ENCODE measurements around the gene BTD. TPM values are rescaled to one million over a fixed set of nuclear protein-coding genes. Genes with fewer than 3 reads are reported as not detected.

BTD gene
- total and polyA plus RNA-seq, 4 donors: 45.8 to 78.1 (median 47.8) TPM

DNA sequence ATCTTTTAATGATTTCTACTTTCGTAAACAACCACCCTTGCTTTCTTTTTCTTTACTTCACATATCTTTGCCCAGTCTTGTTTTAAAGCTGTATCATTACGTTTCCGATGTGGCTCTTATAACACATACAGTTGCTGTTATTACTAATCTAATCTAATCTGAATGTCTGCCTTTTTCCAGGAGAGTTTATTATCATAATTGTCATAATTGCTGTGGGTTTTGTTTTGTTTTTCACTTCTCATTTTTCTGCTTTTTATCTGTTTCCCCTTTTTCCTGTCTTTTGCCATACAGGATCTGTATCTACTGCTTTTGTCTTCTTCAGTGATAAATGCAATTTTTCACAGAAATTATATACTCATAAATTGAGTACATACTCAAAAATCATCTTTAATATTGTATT lies 25.1 kb upstream of the BTD start:
- TF ChIP-seq RXRA (IDR thresholded peaks at IDR 0.05): no peak
- no peak for TF ChIP-seq RAD21 (IDR thresholded peaks at IDR 0.05)
- TF ChIP-seq, protein P1, sequence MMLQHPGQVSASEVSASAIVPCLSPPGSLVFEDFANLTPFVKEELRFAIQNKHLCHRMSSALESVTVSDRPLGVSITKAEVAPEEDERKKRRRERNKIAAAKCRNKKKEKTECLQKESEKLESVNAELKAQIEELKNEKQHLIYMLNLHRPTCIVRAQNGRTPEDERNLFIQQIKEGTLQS (IDR thresholded peaks at IDR 0.05): no peak
- TF ChIP-seq HNF4A (conservative IDR thresholded peaks at IDR 0.05): no peak
- TF ChIP-seq NR2F2 (IDR thresholded peaks at IDR 0.05): no peak
- no peak for TF ChIP-seq SP1 (IDR thresholded peaks at IDR 0.05)
- TF ChIP-seq, protein P2, sequence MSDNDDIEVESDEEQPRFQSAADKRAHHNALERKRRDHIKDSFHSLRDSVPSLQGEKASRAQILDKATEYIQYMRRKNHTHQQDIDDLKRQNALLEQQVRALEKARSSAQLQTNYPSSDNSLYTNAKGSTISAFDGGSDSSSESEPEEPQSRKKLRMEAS (IDR thresholded peaks at IDR 0.05): no peak
- no peak for TF ChIP-seq JUND (IDR thresholded peaks at IDR 0.05)
- TF ChIP-seq TAF1 (conservative IDR thresholded peaks at IDR 0.05): no peak
- TF ChIP-seq EGR1 (IDR thresholded peaks at IDR 0.05; ENCODE audit: low read depth in 2 of 2): no peak
- TF ChIP-seq, protein P3, sequence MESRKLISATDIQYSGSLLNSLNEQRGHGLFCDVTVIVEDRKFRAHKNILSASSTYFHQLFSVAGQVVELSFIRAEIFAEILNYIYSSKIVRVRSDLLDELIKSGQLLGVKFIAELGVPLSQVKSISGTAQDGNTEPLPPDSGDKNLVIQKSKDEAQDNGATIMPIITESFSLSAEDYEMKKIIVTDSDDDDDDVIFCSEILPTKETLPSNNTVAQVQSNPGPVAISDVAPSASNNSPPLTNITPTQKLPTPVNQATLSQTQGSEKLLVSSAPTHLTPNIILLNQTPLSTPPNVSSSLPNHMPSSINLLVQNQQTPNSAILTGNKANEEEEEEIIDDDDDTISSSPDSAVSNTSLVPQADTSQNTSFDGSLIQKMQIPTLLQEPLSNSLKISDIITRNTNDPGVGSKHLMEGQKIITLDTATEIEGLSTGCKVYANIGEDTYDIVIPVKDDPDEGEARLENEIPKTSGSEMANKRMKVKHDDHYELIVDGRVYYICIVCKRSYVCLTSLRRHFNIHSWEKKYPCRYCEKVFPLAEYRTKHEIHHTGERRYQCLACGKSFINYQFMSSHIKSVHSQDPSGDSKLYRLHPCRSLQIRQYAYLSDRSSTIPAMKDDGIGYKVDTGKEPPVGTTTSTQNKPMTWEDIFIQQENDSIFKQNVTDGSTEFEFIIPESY (IDR thresholded peaks at IDR 0.05): no peak
- TF ChIP-seq, protein P4, sequence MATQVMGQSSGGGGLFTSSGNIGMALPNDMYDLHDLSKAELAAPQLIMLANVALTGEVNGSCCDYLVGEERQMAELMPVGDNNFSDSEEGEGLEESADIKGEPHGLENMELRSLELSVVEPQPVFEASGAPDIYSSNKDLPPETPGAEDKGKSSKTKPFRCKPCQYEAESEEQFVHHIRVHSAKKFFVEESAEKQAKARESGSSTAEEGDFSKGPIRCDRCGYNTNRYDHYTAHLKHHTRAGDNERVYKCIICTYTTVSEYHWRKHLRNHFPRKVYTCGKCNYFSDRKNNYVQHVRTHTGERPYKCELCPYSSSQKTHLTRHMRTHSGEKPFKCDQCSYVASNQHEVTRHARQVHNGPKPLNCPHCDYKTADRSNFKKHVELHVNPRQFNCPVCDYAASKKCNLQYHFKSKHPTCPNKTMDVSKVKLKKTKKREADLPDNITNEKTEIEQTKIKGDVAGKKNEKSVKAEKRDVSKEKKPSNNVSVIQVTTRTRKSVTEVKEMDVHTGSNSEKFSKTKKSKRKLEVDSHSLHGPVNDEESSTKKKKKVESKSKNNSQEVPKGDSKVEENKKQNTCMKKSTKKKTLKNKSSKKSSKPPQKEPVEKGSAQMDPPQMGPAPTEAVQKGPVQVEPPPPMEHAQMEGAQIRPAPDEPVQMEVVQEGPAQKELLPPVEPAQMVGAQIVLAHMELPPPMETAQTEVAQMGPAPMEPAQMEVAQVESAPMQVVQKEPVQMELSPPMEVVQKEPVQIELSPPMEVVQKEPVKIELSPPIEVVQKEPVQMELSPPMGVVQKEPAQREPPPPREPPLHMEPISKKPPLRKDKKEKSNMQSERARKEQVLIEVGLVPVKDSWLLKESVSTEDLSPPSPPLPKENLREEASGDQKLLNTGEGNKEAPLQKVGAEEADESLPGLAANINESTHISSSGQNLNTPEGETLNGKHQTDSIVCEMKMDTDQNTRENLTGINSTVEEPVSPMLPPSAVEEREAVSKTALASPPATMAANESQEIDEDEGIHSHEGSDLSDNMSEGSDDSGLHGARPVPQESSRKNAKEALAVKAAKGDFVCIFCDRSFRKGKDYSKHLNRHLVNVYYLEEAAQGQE (IDR thresholded peaks at IDR 0.05): no peak
- WGBS: 88% methylated on average over 3 of the region's 3 CpGs
- no peak overlapping the region for H3K27ac ChIP-seq (ENCODE audit: low read depth in 1 of 2, low read length in 2 of 2)
- no peaks in the 10 kb centered on the region for H3K9me3 ChIP-seq (ENCODE audit: control insufficient read depth in 4 of 4, low read length in 3 of 4)
- no peak for DNase-seq (ENCODE audit: low spot score)
- peaks cover 0 to 2% (median under 1%) of the 10 kb centered on the region in 4 donors for H3K4me1 ChIP-seq (ENCODE audit: control insufficient read depth in 4 of 4, insufficient read depth in 4 of 4, low read length in 3 of 4)
- H3K4me3 ChIP-seq (ENCODE audit: low read depth in 1 of 3, low read length in 3 of 3): no peak overlapping the region
- H3K9ac ChIP-seq (ENCODE audit: low read depth in 1 of 2, low read length in 2 of 2): no peak overlapping the region
- H3K36me3 ChIP-seq (ENCODE audit: control insufficient read depth in 4 of 4, insufficient read depth in 3 of 4, low read depth in 1 of 4, low read length in 3 of 4): peaks cover 6 to 30% (median 19%) of the 10 kb centered on the region in 4 donors
- H3K27me3 ChIP-seq (ENCODE audit: control insufficient read depth in 4 of 4, insufficient read depth in 4 of 4, low read length in 3 of 4): no peaks in the 10 kb centered on the region

DNA sequence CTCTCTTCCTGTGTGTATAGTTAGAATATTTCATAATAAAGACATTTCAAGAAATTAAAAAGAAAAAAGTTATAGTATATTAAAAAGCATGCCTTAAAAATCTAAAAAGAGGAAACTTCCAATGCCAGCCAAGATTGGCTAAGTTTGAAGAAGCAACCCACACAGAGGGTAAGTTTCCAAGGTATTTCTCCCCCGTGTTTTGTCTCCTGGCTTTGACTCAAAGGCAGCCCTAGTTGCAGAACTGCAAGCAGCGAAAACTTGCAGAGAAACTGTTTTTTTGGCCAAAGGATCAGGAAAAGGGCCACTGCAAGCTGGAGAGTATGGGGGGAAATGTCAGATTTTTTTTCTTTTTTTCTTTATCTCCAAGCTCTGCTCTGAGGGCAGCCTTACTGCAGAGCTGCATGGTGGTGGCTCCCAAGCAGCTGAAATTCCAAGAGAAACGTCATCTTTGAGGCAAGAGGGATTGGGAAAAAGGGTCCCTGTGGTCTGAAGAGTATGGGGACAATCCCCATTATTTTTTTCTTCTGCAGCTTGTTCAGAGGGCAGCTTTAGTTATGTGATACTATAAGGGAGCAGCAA lies 23.2 kb upstream of the BTD start:
- peaks cover 6 to 29% (median 26%) of the 10 kb centered on the region in 4 donors for H3K36me3 ChIP-seq (ENCODE audit: control insufficient read depth in 4 of 4, insufficient read depth in 3 of 4, low read depth in 1 of 4, low read length in 3 of 4)
- H3K27me3 ChIP-seq (ENCODE audit: control insufficient read depth in 4 of 4, insufficient read depth in 4 of 4, low read length in 3 of 4): no peaks in the 10 kb centered on the region
- no peak for DNase-seq (ENCODE audit: low spot score)
- no peaks in the 10 kb centered on the region for H3K9me3 ChIP-seq (ENCODE audit: control insufficient read depth in 4 of 4, low read length in 3 of 4)
- no peak overlapping the region for H3K9ac ChIP-seq (ENCODE audit: low read depth in 1 of 2, low read length in 2 of 2)
- H3K27ac ChIP-seq (ENCODE audit: low read depth in 1 of 2, low read length in 2 of 2): no peak overlapping the region
- 61% methylated on average over 3 of the region's 3 CpGs for WGBS
- TF ChIP-seq SP1 (IDR thresholded peaks at IDR 0.05): no peak
- TF ChIP-seq HNF4G (IDR thresholded peaks at IDR 0.05): no peak
- no peak for TF ChIP-seq NR2F2 (IDR thresholded peaks at IDR 0.05)
- TF ChIP-seq YY1 (IDR thresholded peaks at IDR 0.05): no peak
- no peak for TF ChIP-seq FOXA1 (IDR thresholded peaks at IDR 0.05)
- no peak for TF ChIP-seq RAD21 (IDR thresholded peaks at IDR 0.05)
- TF ChIP-seq, protein P5, sequence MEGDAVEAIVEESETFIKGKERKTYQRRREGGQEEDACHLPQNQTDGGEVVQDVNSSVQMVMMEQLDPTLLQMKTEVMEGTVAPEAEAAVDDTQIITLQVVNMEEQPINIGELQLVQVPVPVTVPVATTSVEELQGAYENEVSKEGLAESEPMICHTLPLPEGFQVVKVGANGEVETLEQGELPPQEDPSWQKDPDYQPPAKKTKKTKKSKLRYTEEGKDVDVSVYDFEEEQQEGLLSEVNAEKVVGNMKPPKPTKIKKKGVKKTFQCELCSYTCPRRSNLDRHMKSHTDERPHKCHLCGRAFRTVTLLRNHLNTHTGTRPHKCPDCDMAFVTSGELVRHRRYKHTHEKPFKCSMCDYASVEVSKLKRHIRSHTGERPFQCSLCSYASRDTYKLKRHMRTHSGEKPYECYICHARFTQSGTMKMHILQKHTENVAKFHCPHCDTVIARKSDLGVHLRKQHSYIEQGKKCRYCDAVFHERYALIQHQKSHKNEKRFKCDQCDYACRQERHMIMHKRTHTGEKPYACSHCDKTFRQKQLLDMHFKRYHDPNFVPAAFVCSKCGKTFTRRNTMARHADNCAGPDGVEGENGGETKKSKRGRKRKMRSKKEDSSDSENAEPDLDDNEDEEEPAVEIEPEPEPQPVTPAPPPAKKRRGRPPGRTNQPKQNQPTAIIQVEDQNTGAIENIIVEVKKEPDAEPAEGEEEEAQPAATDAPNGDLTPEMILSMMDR (IDR thresholded peaks at IDR 0.05; ENCODE audit: low read depth, low read length, missing input control): no peak
- no peak for TF ChIP-seq HNF4A (conservative IDR thresholded peaks at IDR 0.05)
- TF ChIP-seq EGR1 (IDR thresholded peaks at IDR 0.05; ENCODE audit: low read depth in 2 of 2): no peak
- no peak for TF ChIP-seq JUND (IDR thresholded peaks at IDR 0.05)
- TF ChIP-seq, protein P2 (IDR thresholded peaks at IDR 0.05): no peak
- TF ChIP-seq RXRA (IDR thresholded peaks at IDR 0.05): no peak
- TF ChIP-seq GABPA (IDR thresholded peaks at IDR 0.05 in 1 of 2, conservative IDR thresholded peaks at IDR 0.05 in 1 of 2): no peak
- no peak for TF ChIP-seq TAF1 (conservative IDR thresholded peaks at IDR 0.05)
- TF ChIP-seq, protein P3 (IDR thresholded peaks at IDR 0.05): no peak
- TF ChIP-seq, protein P1 (IDR thresholded peaks at IDR 0.05): no peak
- H3K4me1 ChIP-seq (ENCODE audit: control insufficient read depth in 4 of 4, insufficient read depth in 4 of 4, low read length in 3 of 4): no peaks in the 10 kb centered on the region
- no peak overlapping the region for H3K4me3 ChIP-seq (ENCODE audit: low read depth in 1 of 3, low read length in 3 of 3)

Measured in liver (tissue), 9 donors.